Right lobe of liver (tissue), 4 donors: Measurements from ENCODE around the gene OXCT1.

Source experiments
- POLR2A ChIP-seq: fragments of 450-650 bp; IDR thresholded peaks from one replicate; pipeline ENCODE4 v1.6.1; 2017; ENCODE audit warnings: antibody characterized with exemption, mild to moderate bottlenecking
- TF ChIP-seq, protein P1 (sequence below), 4 donors: fragments of 200-600 bp in 3 of 4; fragments of 450-650 bp in 1 of 4; IDR thresholded peaks; one replicate each; pipeline versions ENCODE4 v1.5.1 to v1.8.0; 2016 to 2022; ENCODE audit warnings: antibody characterized with exemption in 4 of 4, mild to moderate bottlenecking in 2 of 4
- donor health status: DM: no; HTN: no; CAD: no.
- donor health status: DM: no; HTN: no; CAD: no.
- donor health status: DM: no; HTN: yes; CAD: no.

DNA sequence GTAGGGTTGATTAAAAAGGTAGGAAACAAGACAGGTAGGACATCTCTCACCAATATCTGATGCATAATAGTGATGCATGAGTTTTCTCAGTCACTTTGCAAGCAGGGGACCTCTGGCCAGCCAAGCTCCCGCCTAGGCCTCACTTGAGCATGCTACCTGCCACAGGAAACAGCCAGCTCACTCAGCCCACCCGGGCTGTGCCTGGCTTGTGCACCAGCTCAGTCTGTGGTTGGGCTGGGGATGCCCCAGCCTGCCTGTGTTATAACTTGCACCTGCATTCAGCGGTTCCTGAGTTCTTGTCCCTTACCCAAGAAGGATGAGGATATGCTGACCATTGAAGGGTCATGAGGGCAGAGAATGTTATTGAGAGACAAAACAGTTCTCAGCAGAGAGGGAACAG, 187.0 kb downstream of the OXCT1 start:
- TF ChIP-seq, protein P1, sequence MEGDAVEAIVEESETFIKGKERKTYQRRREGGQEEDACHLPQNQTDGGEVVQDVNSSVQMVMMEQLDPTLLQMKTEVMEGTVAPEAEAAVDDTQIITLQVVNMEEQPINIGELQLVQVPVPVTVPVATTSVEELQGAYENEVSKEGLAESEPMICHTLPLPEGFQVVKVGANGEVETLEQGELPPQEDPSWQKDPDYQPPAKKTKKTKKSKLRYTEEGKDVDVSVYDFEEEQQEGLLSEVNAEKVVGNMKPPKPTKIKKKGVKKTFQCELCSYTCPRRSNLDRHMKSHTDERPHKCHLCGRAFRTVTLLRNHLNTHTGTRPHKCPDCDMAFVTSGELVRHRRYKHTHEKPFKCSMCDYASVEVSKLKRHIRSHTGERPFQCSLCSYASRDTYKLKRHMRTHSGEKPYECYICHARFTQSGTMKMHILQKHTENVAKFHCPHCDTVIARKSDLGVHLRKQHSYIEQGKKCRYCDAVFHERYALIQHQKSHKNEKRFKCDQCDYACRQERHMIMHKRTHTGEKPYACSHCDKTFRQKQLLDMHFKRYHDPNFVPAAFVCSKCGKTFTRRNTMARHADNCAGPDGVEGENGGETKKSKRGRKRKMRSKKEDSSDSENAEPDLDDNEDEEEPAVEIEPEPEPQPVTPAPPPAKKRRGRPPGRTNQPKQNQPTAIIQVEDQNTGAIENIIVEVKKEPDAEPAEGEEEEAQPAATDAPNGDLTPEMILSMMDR (IDR thresholded peaks at IDR 0.05): no peak
- TF ChIP-seq POLR2A: no peak
